ENCODE data around the gene NTM.

DNA sequence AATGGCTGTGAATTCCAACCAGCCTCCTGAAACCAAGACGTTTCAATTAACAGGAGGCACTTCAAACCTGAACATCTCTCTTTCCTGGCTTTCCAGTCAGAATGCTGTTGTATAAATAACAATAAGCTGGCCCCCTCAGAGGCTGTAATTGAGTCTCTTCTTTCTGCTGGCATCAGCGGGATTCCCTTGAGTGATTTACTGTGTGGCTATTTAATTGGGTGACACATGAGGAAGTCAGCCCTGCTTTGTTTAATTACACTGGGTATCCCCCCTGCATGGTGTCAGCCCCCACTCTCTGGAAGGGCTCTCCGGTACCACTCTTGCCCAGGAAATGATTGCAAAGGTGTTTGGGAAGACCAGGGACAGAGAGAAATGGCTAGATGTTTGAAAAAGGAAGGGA is 101.6 kb downstream of the NTM start:
- TF ChIP-seq, protein P1, sequence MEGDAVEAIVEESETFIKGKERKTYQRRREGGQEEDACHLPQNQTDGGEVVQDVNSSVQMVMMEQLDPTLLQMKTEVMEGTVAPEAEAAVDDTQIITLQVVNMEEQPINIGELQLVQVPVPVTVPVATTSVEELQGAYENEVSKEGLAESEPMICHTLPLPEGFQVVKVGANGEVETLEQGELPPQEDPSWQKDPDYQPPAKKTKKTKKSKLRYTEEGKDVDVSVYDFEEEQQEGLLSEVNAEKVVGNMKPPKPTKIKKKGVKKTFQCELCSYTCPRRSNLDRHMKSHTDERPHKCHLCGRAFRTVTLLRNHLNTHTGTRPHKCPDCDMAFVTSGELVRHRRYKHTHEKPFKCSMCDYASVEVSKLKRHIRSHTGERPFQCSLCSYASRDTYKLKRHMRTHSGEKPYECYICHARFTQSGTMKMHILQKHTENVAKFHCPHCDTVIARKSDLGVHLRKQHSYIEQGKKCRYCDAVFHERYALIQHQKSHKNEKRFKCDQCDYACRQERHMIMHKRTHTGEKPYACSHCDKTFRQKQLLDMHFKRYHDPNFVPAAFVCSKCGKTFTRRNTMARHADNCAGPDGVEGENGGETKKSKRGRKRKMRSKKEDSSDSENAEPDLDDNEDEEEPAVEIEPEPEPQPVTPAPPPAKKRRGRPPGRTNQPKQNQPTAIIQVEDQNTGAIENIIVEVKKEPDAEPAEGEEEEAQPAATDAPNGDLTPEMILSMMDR (conservative IDR thresholded peaks at IDR 0.05) = no peak
- TF ChIP-seq ZFX (IDR thresholded peaks at IDR 0.05) = no peak

Measured in C4-2B (cell line).